Activated effector memory CD4-positive, alpha-beta T cell treated with Interleukin-2 at 50 U/mL for 16 hours (primary cell): ENCODE results near the gene RERE.

Experiments
- DNase-seq: peaks from one replicate; pipeline ENCODE4 v3.0.0-alpha.2; 2020

The RERE gene

GRCh38 chr1:8435569-8436071, 381.8 kb downstream of the RERE start:
- DNase-seq: no peak

- no peak for DNase-seq
These were observed 383.3 kb downstream of the RERE start for GRCh38 chr1:8434101-8434500.

DNA sequence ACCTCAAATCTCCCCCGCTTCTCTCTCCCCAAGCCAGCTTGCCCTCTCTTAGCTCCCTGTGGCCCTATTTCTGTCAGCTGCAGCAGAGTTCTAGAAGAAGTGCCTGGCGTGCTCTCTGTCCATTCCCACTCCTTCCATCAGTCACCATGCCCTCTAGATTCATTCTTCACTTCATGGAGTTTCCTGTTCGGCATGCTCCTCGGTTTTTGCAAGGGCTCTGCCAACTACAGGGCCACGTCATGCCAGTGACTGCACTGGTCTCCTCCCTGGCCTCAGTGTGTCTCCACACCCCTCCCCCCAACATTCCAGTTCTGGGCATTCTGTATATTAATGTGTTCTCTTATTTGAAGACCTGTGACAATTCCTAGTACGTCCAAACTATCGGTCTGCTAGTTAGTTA, 385.7 kb downstream of the RERE start:
- no peak for DNase-seq

DNA sequence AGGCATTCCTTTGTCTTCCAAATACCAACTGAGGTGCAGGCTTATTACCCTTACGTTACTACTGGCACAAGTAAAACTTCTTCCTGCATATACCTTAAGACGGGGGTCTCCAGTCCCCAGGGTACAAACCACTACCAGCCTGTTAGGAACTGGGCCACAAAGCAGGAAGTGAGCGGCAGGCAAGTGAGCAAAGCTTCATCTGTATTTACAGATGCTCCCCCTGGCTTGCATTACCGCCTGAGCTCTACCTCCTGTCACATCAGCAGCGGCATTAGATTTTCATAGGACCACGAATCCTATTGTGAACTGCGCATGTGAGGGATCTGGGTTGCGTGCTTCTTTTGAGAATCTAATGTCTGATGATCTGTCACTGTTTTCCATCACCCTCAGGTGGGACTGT, 386.4 kb downstream of the RERE start:
- peak; percentile 26 for DNase-seq

GRCh38 chr1:8430476-8430875, 387.0 kb downstream of the RERE start:
- DNase-seq: no peak

DNA sequence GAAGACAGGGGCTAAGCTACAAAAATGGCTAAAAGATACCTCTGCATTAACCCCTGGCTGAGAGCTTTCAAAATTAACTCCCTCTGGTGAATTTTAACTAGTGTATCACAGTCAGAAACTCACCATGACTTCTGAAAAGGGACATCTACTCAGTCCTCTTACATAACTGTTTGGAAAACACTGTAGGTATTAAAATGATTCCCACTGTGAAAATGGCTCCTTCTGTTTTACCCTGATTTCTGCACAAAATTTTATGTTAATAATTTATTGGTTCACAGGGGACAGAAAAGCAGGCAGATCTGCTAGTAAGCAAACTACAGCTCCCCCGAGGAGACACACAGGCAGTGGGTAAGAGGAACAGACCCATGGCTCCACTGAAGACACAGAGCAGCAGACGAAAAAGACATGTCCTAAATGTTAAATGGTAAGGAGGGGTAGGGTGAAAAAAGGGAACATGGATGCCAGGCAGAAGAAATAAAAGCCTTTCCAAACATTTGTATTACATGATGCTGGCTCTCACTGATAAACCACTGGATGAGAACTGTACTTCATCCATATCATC, 387.8 kb downstream of the RERE start:
- no peak for DNase-seq

GRCh38 chr1:8428441-8428840, 389.0 kb downstream of the RERE start:
- no peak for DNase-seq

DNA sequence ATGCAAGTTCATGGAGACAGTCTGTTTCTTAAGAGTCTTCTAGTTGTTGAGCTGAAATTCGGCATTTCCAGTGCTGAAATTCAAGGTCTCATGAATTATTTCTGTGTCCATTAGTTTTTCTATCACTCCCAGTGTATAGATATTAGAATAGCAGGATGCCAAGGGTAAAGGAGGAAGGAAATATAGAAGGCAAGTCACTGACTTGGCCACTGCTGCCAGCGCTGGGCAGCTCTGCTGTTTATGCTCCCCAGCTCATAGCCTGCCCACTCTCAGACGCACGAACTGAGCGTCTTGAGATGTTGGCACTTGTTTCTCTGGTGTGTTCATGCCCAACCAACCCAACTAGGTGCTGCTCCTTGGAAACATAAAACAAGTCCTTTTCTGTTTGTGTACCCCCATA, 389.5 kb downstream of the RERE start:
- DNase-seq: no peak

DNA sequence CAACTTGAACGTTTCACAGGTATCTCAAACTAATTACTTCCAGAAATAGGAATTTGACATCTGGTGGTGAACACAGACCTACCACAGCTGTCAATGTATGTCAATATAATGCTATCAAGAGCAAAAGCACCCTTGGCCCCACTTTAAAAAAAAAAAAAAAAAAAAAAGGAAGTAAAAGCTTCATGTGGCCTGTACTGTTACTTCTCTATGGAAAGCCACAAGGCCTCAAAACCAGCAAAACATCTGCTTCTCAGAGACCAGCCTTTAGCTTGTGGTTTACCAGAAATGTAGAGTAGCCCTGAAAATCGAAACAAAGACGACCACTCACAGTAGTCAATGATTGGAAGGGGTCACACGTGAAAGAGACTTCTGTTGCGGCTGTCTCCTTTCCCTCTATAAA, 389.9 kb downstream of the RERE start:
- DNase-seq: no peak

GRCh38 chr1:8426996-8427395, 390.4 kb downstream of the RERE start:
- no peak for DNase-seq

DNA sequence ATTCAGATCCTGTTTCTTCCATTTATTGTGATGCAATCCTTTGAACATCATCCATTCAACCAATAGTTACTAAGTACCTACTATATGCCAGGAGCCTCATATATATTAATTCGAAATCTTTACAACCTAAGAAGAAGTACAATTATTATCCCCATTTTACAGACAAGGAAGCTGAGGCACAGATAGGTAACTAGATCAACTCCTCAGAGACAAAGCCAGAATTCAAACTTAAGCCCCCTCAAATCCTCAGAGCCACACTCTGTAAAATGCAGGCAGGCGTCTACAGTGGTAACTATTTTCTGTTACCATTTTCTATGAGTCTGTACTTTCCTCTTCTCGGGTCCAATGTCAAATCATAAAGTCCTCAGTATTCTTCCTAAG, 391.7 kb downstream of the RERE start:
- no peak for DNase-seq

DNA sequence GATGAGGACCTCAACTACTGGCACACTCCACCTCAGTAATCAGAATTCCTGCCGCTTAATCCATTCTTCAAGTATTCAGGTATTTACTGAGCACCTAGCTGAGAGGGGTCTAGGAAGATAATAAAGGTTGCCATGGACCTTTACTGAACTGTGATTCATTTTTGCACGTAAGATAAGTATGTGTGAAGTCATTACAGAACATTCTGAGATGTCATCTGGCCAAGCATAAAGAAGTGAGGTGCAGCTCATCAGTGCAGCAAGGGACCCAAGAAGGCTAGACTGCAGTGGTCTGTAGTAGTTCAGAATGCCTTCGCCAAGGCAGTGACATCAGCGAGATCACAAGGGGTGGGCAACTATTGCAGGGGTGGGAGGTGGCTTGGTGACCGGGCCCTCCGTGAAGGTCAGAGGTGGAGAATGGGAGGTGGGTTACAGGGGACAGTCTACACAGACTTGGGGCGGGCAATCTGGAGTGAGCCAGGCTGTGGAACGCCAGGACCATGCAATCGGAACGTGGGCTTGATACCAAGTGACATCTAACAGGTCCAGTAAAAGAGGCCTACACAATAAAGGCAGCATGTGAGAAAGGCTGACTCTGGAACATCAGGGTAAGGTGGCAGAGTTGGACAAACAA, 392.2 kb downstream of the RERE start:
- no peak for DNase-seq

GRCh38 chr1:8424539-8425116, 392.8 kb downstream of the RERE start:
- DNase-seq: peak; percentile 10

- peak; percentile 36 for DNase-seq
These were observed 393.5 kb downstream of the RERE start for GRCh38 chr1:8423692-8424538.

DNA sequence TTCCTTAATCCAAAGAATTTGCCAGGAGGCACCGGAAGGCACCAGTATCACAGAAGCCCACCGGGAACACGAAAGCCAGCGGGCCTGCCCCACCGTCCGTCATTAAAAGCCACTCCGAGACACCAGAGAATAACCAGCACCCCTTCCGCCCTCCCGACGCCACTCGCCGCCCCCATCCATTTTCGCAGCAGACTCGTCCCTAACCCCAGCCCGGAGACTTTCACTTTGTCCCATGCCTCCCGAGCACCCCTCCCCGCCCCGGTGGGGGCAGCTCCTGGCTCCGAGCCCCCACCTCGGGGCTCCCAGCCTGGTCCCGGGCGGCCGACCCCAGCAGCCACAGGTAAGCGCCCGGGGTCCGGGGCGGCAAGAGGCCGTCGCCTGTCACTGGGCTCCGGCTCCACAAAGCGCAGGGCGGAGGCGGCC, 394.2 kb downstream of the RERE start:
- DNase-seq: peak; percentile 35

DNA sequence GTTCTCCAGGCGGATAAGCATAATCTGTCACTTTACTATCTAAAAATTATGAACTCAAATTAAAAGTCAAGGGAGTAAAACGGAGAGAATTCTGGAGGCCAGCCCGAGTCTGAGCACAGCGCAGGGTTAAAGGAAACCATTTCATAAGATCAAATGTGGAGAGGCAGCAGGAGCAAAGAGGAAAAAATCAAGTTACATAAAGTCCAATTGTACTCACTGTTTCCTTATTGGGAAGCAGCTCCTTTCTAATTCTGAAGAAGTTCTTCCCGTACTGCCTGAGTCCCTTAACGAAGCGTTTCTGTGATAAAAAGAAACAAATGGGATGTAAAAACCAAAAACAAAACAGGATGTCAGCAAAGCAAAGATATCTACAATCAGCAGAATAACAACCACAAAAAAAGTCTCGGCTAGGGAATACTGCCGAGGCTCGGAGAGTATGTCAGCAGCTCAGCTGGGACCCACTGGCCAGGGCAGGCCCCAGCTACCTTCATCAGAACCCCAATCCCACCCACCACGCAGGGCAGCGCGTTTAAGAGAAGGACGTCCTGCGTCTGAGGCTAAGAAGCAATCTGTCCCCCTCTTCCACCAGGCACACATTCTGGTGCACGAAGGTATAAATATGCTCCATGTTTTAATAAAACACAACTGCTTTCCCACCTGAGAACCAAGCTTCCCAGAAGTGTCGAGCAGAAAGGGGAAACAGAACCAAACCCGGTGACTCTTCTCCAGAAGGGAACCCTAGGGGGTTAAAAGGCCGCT, 394.8 kb downstream of the RERE start:
- no peak for DNase-seq

DNA sequence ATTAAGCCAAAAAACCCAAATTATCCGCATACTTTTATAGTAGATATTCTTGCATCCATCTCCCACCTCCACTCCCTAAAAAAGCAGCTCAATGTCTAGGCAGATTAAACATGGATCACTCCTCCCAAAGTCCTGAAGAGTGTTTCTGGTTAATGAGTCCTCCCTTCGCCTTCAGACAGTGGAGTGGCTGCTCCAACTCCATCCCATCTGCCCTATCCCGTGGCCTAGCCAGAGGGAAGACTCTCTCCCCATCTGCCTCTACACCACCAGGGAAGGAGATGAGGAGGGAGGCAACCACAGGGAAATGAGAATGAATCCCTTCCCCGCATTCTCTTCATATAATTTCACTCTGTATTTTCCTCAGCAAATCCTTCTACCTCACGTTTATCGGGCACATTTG, 395.7 kb downstream of the RERE start:
- no peak for DNase-seq

DNA sequence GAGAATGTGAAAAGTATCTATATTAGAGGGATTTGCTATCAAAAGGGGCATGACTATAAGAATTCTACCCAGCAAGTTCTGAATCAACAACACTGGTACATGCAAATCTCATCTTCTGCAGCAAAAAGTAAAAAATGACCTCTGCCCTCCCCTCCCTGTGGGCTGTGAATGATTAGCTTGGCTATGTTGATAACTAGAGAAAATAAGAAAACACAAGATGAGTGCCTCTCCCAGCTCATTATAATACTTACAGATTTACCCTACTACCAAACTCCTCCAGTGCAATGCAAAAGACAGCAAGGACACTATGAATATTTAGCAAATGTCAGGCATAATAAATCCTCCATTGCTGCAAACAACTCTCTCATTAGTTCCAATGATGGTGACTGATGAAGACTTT, 397.1 kb downstream of the RERE start:
- DNase-seq: no peak

DNA sequence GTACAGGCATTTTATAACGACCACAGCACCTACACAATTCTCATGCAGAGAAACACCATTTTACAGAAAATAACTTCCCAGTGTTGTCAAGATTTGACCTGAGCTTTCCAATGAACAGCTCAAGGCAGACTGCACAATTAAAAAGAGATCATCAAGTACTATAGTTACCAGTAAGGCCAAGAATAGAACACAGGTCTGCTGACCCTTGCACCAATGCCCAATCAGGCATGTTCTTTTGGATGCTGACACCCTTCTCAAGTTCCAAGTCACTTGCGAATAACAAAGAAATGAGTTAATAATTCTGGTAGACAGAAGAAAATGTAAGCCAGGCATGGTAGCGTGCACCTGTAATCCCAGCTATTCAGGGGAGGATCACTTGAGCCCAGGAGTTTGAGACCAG, 397.6 kb downstream of the RERE start:
- no peak for DNase-seq

GRCh38 chr1:8419172-8419571, 398.3 kb downstream of the RERE start:
- no peak for DNase-seq

DNA sequence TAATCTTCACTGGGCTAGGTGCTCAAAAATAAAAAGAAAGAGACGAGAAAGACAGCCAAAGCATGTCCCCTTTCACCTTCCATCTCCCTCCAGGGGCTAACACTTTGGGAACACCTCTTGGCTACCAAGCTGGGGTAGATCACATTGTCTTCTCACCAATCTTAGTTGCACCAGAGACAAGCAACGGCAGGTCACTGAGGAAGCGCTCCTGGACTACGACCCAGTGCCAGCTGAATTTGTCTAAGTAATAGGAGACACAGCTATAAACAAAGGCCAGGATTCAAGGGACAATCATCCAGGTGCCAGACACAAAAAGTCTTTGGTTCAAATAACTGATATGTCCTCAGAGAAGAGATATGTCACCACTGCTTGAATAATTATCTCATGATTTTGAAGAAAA, 399.1 kb downstream of the RERE start:
- no peak for DNase-seq

DNA sequence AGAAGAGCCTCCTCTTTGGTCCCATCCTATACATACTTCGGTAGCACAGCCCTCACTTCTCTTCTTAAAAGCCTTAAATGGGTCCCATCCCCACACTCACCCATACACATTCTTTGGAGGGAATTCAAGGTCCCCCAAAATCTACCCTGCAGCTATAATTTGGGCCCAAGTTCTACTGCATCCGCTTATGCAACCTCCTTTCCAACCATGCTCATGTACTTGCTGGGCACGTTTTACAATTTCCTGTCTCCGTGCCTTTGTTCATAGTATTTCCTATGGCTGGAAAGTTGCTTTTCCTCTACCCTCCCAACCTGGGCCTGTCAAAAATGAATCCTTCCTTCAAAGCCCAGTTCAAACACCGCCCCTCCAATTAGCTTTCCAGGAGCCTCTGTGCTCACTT, 399.8 kb downstream of the RERE start:
- no peak for DNase-seq

- DNase-seq: no peak
These were observed 400.6 kb downstream of the RERE start for GRCh38 chr1:8416881-8417280.
